Ureter (tissue), 1 donor: Measurements from ENCODE around the gene AKAP6. TPM values are rescaled to one million over a fixed set of nuclear protein-coding genes. Genes with fewer than 3 reads are reported as not detected.

Experiments used
- DNase-seq: peaks from one replicate; pipeline ENCODE4 v3.0.0-alpha.2; 2020; ENCODE audit warnings: low spot score
- total RNA-seq: library from RNA; stranded (reverse); gene quantifications from one replicate; pipeline ENCODE4 v1.2.4, GENCODE V29; 2023
- donor health status: DM: yes; HTN: yes; CAD: no.

The AKAP6 gene
- total RNA-seq, 1 donor from 2014 or later = 16.5 TPM

GRCh38 chr14:32407130-32407529 lies 78.0 kb downstream of the AKAP6 start:
- DNase-seq = no peak

GRCh38 chr14:32408018-32408417 lies 78.9 kb downstream of the AKAP6 start:
- DNase-seq = no peak

- DNase-seq = no peak
These were observed 83.0 kb downstream of the AKAP6 start for GRCh38 chr14:32412103-32412502.

- DNase-seq = no peak
These were observed 83.4 kb downstream of the AKAP6 start for GRCh38 chr14:32412532-32412931.

GRCh38 chr14:32413967-32414640 lies 85.0 kb downstream of the AKAP6 start:
- DNase-seq = no peak

- no peak for DNase-seq
These were observed 85.7 kb downstream of the AKAP6 start for GRCh38 chr14:32414808-32415255.

- DNase-seq = no peak
These were observed 89.0 kb downstream of the AKAP6 start for GRCh38 chr14:32417956-32418552.

- DNase-seq = no peak
These were observed 90.3 kb downstream of the AKAP6 start for GRCh38 chr14:32419429-32419828.

GRCh38 chr14:32421781-32422180 lies 92.7 kb downstream of the AKAP6 start:
- DNase-seq = no peak

GRCh38 chr14:32422440-32422839 lies 93.3 kb downstream of the AKAP6 start:
- DNase-seq = no peak

GRCh38 chr14:32426028-32426427 lies 96.9 kb downstream of the AKAP6 start:
- no peak for DNase-seq

GRCh38 chr14:32426586-32427388 lies 97.7 kb downstream of the AKAP6 start:
- DNase-seq = no peak

- DNase-seq = no peak
These were observed 98.8 kb downstream of the AKAP6 start for GRCh38 chr14:32427726-32428528.

GRCh38 chr14:32428875-32429274 lies 99.8 kb downstream of the AKAP6 start:
- DNase-seq = no peak

- no peak for DNase-seq
These were observed 101.2 kb downstream of the AKAP6 start for GRCh38 chr14:32430326-32430725.

GRCh38 chr14:32432813-32433538 lies 103.9 kb downstream of the AKAP6 start:
- DNase-seq = no peak

- no peak for DNase-seq
These were observed 105.1 kb downstream of the AKAP6 start for GRCh38 chr14:32434180-32434579.

- no peak for DNase-seq
These were observed 105.8 kb downstream of the AKAP6 start for GRCh38 chr14:32434880-32435279.

GRCh38 chr14:32435411-32435810 lies 106.3 kb downstream of the AKAP6 start:
- no peak for DNase-seq

GRCh38 chr14:32436993-32437392 lies 107.9 kb downstream of the AKAP6 start:
- DNase-seq = no peak

GRCh38 chr14:32438517-32438916 lies 109.4 kb downstream of the AKAP6 start:
- DNase-seq = no peak
